Measurements from ENCODE around the gene PRPSAP1. TPM values are rescaled to one million over a fixed set of nuclear protein-coding genes. Genes with fewer than 3 reads are reported as not detected.

The PRPSAP1 gene
- total and polyA plus RNA-seq, 8 donors = 25.0 to 49.0 (median 38.4) TPM

- TF ChIP-seq POLR2A (IDR thresholded peaks at IDR 0.05) = no peak
- no peak for DNase-seq
- H3K9me3 ChIP-seq = no peaks in the 10 kb centered on the region
- peaks cover 11 to 38% (median 34%) of the 10 kb centered on the region in 4 donors for H3K36me3 ChIP-seq
- H3K4me1 ChIP-seq = peaks cover 0 to 6% (median 1%) of the 10 kb centered on the region in 4 donors
- intact Hi-C loops (cut with DNase I; ENCODE audit: low total_unique reads) = no loop called here
- 84 to 93% (median 86%) methylated on average over 11 of the region's 11 CpGs for WGBS, 5 donors
- H3K27ac ChIP-seq = no peak overlapping the region
- no peaks in the 10 kb centered on the region for H3K27me3 ChIP-seq
- no peak overlapping the region for H3K4me3 ChIP-seq
Measured at GRCh38 chr17:76333673-76334505, 19.8 kb downstream of the PRPSAP1 start.

- Histone ChIP-seq H3K27me3 (no peaks in the 10 kb centered on the region), H3K4me3 (no peak overlapping the region), H3K27ac (no peak overlapping the region), H3K9me3 (no peaks in the 10 kb centered on the region), H3K36me3 (peaks cover 25 to 64% (median 60%) of the 10 kb centered on the region in 4 donors), H3K4me1 (peaks cover 0 to 6% (median 0%) of the 10 kb centered on the region in 4 donors)
- peak in 1 of 2 donors; percentile 44 for DNase-seq
- intact Hi-C loops (cut with DNase I; ENCODE audit: low total_unique reads) = no loop called here
- TF ChIP-seq POLR2AphosphoS5 (IDR thresholded peaks at IDR 0.05) (no peak), EP300 (IDR thresholded peaks at IDR 0.05) (no peak), CTCF (IDR thresholded peaks at IDR 0.05) (no peak)
- 45 to 78% (median 68%) methylated on average over 2 of the region's 2 CpGs for WGBS, 5 donors
Measured at GRCh38 chr17:76331083-76331482, 22.6 kb downstream of the PRPSAP1 start.

- Histone ChIP-seq H3K9me3 (no peaks in the 10 kb centered on the region), H3K4me1 (peaks cover 0 to 6% (median 0%) of the 10 kb centered on the region in 4 donors), H3K27ac (no peak overlapping the region), H3K36me3 (peaks cover 25 to 70% (median 65%) of the 10 kb centered on the region in 4 donors), H3K27me3 (no peaks in the 10 kb centered on the region), H3K4me3 (no peak overlapping the region)
- TF ChIP-seq POLR2A (IDR thresholded peaks at IDR 0.05) = no peak
- no peak for TF ChIP-seq CTCF (IDR thresholded peaks at IDR 0.05)
- TF ChIP-seq POLR2AphosphoS5 (IDR thresholded peaks at IDR 0.05) = no peak
- TF ChIP-seq EP300 (IDR thresholded peaks at IDR 0.05) = no peak
- intact Hi-C loops (cut with DNase I; ENCODE audit: low total_unique reads) = no loop called here
- WGBS, 5 donors = 91 to 95% (median 92%) methylated on average over 8 of the region's 8 CpGs
- no peak for DNase-seq
Measured at GRCh38 chr17:76329664-76330063, 24.1 kb downstream of the PRPSAP1 start.

- Histone ChIP-seq H3K4me1 (peaks cover 0 to 5% (median 0%) of the 10 kb centered on the region in 4 donors), H3K27ac (peak overlapping the region in 1 of 5 donors; percentile 20), H3K4me3 (no peak overlapping the region), H3K27me3 (no peaks in the 10 kb centered on the region), H3K9me3 (no peaks in the 10 kb centered on the region), H3K36me3 (peaks cover 34 to 89% (median 84%) of the 10 kb centered on the region in 4 donors)
- DNase-seq = no peak
- intact Hi-C loops (cut with DNase I; ENCODE audit: low total_unique reads) = no loop called here
- WGBS, 5 donors = 84 to 94% (median 88%) methylated on average over 6 of the region's 6 CpGs
- TF ChIP-seq POLR2A (IDR thresholded peaks at IDR 0.05) = no peak
- no peak for TF ChIP-seq CTCF (IDR thresholded peaks at IDR 0.05)
- TF ChIP-seq POLR2AphosphoS5 (IDR thresholded peaks at IDR 0.05) = no peak
- TF ChIP-seq EP300 (IDR thresholded peaks at IDR 0.05) = no peak
Measured at GRCh38 chr17:76327696-76328095, 26.0 kb downstream of the PRPSAP1 start.

- H3K36me3 ChIP-seq = peaks cover 43 to 93% (median 86%) of the 10 kb centered on the region in 4 donors
- H3K27ac ChIP-seq = no peak overlapping the region
- WGBS, 5 donors = 84 to 100% (median 92%) methylated on average over 1 of the region's 1 CpG
- DNase-seq = no peak
- no peak overlapping the region for H3K4me3 ChIP-seq
- no peaks in the 10 kb centered on the region for H3K27me3 ChIP-seq
- H3K9me3 ChIP-seq = no peaks in the 10 kb centered on the region
- TF ChIP-seq CTCF (IDR thresholded peaks at IDR 0.05) (no peak), POLR2A (IDR thresholded peaks at IDR 0.05) (no peak), POLR2AphosphoS5 (IDR thresholded peaks at IDR 0.05) (no peak), EP300 (IDR thresholded peaks at IDR 0.05) (no peak)
- intact Hi-C loops (cut with DNase I; ENCODE audit: low total_unique reads) = no loop called here
- H3K4me1 ChIP-seq = no peaks in the 10 kb centered on the region
Measured at GRCh38 chr17:76326306-76326705, 27.4 kb downstream of the PRPSAP1 start.
